ENCODE measurements around the gene SIGLEC8. TPM values are rescaled to one million over a fixed set of nuclear protein-coding genes. Genes with fewer than 3 reads are reported as not detected.

Gene SIGLEC8
- total and polyA plus RNA-seq, 9 of the 15 experiments (the other 6 are each of a cell fraction or from before 2014, with no cell fraction given): 0.04 to 0.65 (median 0.39) TPM

DNA sequence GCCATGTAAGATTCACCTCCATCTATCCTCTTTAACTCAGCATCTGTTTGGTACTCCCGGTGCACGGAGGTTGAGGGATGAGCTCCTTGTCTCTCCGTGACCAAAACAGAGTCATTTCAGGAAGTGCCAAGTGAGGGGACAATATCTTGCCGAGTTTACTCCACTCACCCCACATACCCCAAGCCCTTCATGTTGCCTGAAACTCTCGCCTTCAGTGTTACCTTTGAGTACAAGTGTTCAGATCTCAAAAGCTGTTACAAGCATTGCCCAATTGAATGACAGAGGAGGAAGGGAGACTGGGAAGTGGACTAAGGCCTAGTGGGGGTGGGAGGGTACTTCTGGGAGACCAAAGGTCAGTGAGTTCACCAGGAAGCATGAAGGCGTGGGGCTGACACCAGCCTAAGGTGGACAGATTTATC, 49.4 kb upstream of the SIGLEC8 start (continued):
- TF ChIP-seq CXXC5 (CRISPR knock-in tag; IDR thresholded peaks at IDR 0.05): no peak
- no peak for TF ChIP-seq U2AF1 (optimal IDR thresholded peaks at IDR 0.05; ENCODE audit: low read depth, low read length)
- TF ChIP-seq ZFP1 (CRISPR knock-in tag; IDR thresholded peaks at IDR 0.05): no peak
- no peak for TF ChIP-seq MEIS2 (IDR thresholded peaks at IDR 0.05; ENCODE audit: partially characterized antibody)
- TF ChIP-seq ZNF717 (CRISPR knock-in tag; IDR thresholded peaks at IDR 0.05): no peak
- no peak for TF ChIP-seq THRB (CRISPR knock-in tag; conservative IDR thresholded peaks at IDR 0.05)
- TF ChIP-seq ZNF347 (CRISPR knock-in tag; IDR thresholded peaks at IDR 0.05; ENCODE audit: low read depth): no peak
- TF ChIP-seq ETV5 (CRISPR knock-in tag; IDR thresholded peaks at IDR 0.05; ENCODE audit: low read depth): 0 out of 2 replicates have a peak, but pooled peaks have one; percentile 24
- TF ChIP-seq ZNF444 (CRISPR knock-in tag; IDR thresholded peaks at IDR 0.05): no peak
- no peak for TF ChIP-seq ZNF354B (CRISPR knock-in tag; IDR thresholded peaks at IDR 0.05)
- TF ChIP-seq ZNF780A (CRISPR knock-in tag; IDR thresholded peaks at IDR 0.05): no peak
- no peak for TF ChIP-seq MAFK (IDR thresholded peaks at IDR 0.05; ENCODE audit: low read length)
- TF ChIP-seq, protein P1, sequence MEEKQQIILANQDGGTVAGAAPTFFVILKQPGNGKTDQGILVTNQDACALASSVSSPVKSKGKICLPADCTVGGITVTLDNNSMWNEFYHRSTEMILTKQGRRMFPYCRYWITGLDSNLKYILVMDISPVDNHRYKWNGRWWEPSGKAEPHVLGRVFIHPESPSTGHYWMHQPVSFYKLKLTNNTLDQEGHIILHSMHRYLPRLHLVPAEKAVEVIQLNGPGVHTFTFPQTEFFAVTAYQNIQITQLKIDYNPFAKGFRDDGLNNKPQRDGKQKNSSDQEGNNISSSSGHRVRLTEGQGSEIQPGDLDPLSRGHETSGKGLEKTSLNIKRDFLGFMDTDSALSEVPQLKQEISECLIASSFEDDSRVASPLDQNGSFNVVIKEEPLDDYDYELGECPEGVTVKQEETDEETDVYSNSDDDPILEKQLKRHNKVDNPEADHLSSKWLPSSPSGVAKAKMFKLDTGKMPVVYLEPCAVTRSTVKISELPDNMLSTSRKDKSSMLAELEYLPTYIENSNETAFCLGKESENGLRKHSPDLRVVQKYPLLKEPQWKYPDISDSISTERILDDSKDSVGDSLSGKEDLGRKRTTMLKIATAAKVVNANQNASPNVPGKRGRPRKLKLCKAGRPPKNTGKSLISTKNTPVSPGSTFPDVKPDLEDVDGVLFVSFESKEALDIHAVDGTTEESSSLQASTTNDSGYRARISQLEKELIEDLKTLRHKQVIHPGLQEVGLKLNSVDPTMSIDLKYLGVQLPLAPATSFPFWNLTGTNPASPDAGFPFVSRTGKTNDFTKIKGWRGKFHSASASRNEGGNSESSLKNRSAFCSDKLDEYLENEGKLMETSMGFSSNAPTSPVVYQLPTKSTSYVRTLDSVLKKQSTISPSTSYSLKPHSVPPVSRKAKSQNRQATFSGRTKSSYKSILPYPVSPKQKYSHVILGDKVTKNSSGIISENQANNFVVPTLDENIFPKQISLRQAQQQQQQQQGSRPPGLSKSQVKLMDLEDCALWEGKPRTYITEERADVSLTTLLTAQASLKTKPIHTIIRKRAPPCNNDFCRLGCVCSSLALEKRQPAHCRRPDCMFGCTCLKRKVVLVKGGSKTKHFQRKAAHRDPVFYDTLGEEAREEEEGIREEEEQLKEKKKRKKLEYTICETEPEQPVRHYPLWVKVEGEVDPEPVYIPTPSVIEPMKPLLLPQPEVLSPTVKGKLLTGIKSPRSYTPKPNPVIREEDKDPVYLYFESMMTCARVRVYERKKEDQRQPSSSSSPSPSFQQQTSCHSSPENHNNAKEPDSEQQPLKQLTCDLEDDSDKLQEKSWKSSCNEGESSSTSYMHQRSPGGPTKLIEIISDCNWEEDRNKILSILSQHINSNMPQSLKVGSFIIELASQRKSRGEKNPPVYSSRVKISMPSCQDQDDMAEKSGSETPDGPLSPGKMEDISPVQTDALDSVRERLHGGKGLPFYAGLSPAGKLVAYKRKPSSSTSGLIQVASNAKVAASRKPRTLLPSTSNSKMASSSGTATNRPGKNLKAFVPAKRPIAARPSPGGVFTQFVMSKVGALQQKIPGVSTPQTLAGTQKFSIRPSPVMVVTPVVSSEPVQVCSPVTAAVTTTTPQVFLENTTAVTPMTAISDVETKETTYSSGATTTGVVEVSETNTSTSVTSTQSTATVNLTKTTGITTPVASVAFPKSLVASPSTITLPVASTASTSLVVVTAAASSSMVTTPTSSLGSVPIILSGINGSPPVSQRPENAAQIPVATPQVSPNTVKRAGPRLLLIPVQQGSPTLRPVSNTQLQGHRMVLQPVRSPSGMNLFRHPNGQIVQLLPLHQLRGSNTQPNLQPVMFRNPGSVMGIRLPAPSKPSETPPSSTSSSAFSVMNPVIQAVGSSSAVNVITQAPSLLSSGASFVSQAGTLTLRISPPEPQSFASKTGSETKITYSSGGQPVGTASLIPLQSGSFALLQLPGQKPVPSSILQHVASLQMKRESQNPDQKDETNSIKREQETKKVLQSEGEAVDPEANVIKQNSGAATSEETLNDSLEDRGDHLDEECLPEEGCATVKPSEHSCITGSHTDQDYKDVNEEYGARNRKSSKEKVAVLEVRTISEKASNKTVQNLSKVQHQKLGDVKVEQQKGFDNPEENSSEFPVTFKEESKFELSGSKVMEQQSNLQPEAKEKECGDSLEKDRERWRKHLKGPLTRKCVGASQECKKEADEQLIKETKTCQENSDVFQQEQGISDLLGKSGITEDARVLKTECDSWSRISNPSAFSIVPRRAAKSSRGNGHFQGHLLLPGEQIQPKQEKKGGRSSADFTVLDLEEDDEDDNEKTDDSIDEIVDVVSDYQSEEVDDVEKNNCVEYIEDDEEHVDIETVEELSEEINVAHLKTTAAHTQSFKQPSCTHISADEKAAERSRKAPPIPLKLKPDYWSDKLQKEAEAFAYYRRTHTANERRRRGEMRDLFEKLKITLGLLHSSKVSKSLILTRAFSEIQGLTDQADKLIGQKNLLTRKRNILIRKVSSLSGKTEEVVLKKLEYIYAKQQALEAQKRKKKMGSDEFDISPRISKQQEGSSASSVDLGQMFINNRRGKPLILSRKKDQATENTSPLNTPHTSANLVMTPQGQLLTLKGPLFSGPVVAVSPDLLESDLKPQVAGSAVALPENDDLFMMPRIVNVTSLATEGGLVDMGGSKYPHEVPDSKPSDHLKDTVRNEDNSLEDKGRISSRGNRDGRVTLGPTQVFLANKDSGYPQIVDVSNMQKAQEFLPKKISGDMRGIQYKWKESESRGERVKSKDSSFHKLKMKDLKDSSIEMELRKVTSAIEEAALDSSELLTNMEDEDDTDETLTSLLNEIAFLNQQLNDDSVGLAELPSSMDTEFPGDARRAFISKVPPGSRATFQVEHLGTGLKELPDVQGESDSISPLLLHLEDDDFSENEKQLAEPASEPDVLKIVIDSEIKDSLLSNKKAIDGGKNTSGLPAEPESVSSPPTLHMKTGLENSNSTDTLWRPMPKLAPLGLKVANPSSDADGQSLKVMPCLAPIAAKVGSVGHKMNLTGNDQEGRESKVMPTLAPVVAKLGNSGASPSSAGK (IDR thresholded peaks at IDR 0.05): peak; percentile 42
- peak; percentile 37; the same call in 1 of the 2 replicates for TF ChIP-seq HDGF (IDR thresholded peaks at IDR 0.05)
- no peak for TF ChIP-seq ATF4 (CRISPR knock-in tag; IDR thresholded peaks at IDR 0.05)

Measured in K562 (cell line).